Activated CD4-positive, alpha-beta T cell treated with anti-CD3 and anti-CD28 coated beads, Interleukin-2, amount 10 ng/mL, durations not matched to agents 24 days and 14 days (primary cell): ENCODE results near the gene PARD3. TPM values are rescaled to one million over a fixed set of nuclear protein-coding genes. Genes with fewer than 3 reads are reported as not detected.
"Not testable (repeated sequence)": the region's sequence is repeated elsewhere in the genome, so short reads cannot be mapped to it uniquely, and the experiment has no call there.

Source experiments
- DNase-seq: peaks from one replicate; pipeline ENCODE4 v3.0.0; 2022
- H3K27ac Mint-ChIP-seq: one replicate; pipeline ENCODE4 v1.8.0; 2022; ENCODE audit warnings: mild to moderate bottlenecking, mixed read lengths
- H3K27me3 Mint-ChIP-seq: one replicate; pipeline ENCODE4 v1.8.0; 2022; ENCODE audit warnings: mixed read lengths
- H3K36me3 Mint-ChIP-seq: one replicate; pipeline ENCODE4 v1.8.0; 2022; ENCODE audit warnings: low read depth, mild to moderate bottlenecking, mixed read lengths
- H3K4me1 Mint-ChIP-seq: one replicate; pipeline ENCODE4 v1.8.0; 2021; ENCODE audit warnings: mixed read lengths
- H3K4me3 Mint-ChIP-seq: one replicate; pipeline ENCODE4 v1.8.0; 2022; ENCODE audit warnings: mild to moderate bottlenecking, moderate library complexity, mixed read lengths
- H3K9me3 Mint-ChIP-seq: one replicate; pipeline ENCODE4 v1.8.0; 2021; ENCODE audit warnings: mixed read lengths
- intact Hi-C: fragments of 100-400 bp; cut with micrococcal nuclease; formaldehyde crosslinking; loops from one replicate; pipeline ENCODE4 v1.15.1; 2023
- total RNA-seq: library from RNA; stranded (reverse); gene quantifications from 2 replicates; pipeline ENCODE4 v1.2.3, GENCODE V29; 2022

PARD3 gene
- total RNA-seq, 1 donor from 2014 or later, result 2.9 TPM

DNA sequence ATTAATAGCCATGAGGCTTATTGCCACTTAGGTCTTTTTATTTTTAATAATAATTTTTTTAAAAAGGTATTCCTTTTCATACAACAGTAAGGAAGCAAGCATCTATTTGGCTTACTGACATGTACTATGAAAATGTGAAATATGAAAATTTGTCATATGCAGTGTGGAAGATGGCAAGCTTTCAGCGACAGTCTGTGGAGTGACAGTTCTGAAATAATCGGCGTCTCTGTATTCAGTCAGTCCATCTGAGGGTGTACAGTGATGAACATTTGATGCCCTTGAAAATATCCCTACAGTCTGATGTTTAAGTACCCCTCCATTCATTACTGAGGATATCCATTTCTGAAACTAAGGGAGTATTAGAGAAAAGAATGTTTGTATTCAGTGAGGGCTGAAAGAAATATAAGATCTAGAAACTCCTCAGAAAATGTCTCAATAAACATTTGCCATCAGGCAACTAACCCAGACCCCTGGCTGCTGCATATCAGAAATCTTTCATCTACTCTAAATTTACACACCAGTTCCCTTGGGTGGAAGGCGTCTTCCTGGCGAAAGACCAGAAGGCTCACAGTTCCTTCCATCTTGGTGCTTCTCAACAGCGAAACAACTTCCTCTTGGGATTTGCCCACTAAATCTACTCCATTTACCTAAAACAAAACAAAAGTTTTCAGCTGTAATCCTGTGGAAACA is 440.6 kb downstream of the PARD3 start:
- intact Hi-C loops, result loop anchor here (2.0 kb wide), 1 partner anchor 94 kb away; no protein-coding TSS in a partner anchor
- Mint-ChIP-seq H3K9me3 (no peaks in the 10 kb centered on the region), H3K27me3 (no peaks in the 10 kb centered on the region), H3K27ac (no peak overlapping the region), H3K4me1 (peaks cover 4% of the 10 kb centered on the region), H3K36me3 (no peaks in the 10 kb centered on the region), H3K4me3 (no peak overlapping the region)
- no peak for DNase-seq

DNA sequence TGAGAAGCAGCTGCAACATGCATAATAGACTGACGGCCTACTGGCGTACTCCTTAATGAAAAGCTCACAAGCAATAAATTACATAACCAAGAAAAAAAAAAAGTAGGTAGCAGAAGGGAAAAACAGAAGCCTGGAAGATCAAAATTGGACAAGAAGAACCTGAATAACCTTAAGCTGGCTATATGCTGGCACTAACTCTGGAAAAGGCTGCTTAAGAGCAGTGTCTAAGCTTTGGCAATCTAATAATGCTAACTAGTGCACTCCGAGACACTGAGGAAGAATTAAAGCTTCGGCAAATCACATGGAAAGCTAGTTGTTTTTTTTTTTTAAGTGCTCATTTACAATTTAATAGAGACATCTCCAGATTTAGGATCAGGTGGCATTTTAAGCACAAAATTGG is 441.9 kb downstream of the PARD3 start:
- Mint-ChIP-seq H3K4me1 (peaks cover 4% of the 10 kb centered on the region), H3K4me3 (no peak overlapping the region), H3K27ac (no peak overlapping the region), H3K36me3 (no peaks in the 10 kb centered on the region), H3K9me3 (no peaks in the 10 kb centered on the region), H3K27me3 (no peaks in the 10 kb centered on the region)
- no peak for DNase-seq
- intact Hi-C loops, result no loop called here

DNA sequence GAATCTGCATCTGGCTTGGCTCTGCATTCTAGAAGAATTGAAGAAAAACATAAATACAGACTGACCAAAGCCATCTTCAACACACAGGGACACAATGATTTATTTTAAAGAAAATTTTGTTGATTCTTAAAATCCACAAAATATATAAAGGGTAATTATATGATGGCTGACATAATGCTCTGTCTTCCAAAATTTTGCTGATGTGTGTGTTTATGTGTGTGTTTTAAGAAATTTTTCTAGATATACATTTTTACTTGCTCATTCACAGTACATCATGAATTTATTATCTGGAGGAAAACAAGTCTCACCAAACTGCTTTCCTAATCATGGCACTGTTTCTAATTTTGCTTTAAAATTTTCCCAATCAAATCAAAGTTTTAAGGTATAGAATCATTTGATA is 442.6 kb downstream of the PARD3 start:
- Mint-ChIP-seq H3K4me1 (peaks cover 4% of the 10 kb centered on the region), H3K36me3 (no peaks in the 10 kb centered on the region), H3K27me3 (no peaks in the 10 kb centered on the region), H3K27ac (no peak overlapping the region), H3K4me3 (no peak overlapping the region), H3K9me3 (no peaks in the 10 kb centered on the region)
- intact Hi-C loops, result no loop called here
- DNase-seq, result no peak

DNA sequence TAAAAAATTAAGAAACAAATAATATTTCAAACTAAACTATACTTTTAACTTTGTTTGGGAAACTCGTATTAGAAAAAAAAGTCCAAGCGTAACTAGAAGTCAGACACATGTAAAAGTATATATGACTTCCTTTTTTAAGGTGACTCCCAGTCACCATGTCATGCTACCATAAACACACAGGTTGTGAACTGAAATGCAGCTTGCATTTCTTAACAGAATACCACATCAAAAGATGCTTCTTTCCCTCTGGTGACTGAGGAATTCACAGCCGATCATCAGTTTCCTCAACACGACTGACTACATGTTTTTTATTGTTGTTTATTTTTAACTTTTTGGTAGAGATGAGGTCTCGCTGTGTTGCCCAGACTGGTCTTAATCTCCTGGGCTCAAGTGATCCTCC is 445.0 kb downstream of the PARD3 start:
- Mint-ChIP-seq H3K36me3 (no peaks in the 10 kb centered on the region), H3K27me3 (no peaks in the 10 kb centered on the region), H3K9me3 (no peaks in the 10 kb centered on the region), H3K4me3 (no peak overlapping the region), H3K4me1 (peaks cover 4% of the 10 kb centered on the region), H3K27ac (no peak overlapping the region)
- intact Hi-C loops, result no loop called here
- no peak for DNase-seq

DNA sequence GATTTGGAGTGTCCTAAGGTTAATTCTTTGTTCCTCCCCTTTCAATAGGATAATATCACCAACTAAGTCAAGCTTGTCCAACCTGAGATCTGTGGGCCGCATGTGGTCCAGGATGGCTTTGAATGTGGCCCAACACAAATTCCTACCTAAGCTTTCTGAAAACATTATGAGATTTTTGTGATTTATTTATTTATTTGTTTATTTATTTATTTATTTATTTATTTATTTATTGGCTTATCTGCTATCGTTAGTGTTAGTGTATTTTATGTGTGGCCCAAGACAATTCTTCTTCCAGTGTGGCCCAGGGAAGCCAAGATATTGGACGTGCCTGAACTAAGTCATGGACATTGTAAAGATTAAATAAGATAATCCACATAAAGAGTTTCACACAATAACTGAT is 446.0 kb downstream of the PARD3 start:
- no peaks in the 10 kb centered on the region for H3K27me3 Mint-ChIP-seq
- no peak overlapping the region for H3K27ac Mint-ChIP-seq
- no peaks in the 10 kb centered on the region for H3K4me1 Mint-ChIP-seq
- no peaks in the 10 kb centered on the region for H3K36me3 Mint-ChIP-seq
- no peaks in the 10 kb centered on the region for H3K9me3 Mint-ChIP-seq
- intact Hi-C loops, result no loop called here
- DNase-seq, result no peak
- no peak overlapping the region for H3K4me3 Mint-ChIP-seq

DNA sequence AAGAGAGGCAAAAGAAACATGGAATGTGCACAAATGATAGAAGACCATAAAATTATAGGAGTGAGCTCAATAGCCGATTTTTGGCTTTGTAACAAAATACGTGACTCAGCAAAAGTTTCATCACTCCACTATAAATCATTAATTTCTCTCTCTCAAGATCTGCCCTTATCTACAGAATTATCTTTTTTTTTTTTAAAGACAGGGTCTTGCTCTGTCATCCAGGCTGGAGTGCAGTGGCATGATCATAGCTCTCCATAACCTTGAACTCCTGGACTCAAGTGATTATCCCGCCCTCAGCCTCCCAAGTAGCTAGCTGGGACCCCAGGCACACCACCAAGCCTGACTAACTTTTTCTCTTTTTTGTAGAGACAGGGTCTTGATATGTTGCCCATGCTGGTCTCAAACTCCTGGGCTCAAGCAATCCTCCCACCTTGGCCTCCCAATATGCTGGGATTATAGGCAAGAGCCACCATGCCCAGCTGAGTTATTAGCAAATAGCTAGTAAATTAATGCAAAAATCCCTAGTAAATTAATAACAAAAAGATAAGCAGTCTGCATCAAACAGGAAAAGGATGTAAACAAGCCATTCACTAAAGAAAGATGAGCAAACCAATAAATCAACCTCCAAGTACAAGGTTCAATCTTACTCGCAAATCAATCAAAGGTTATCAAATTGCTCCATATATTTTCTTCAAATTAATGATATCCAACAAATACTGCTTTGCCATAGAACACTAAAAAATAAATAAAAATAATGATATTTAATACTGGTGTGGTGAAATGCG is 450.7 kb downstream of the PARD3 start:
- intact Hi-C loops, result no loop called here
- H3K4me1 Mint-ChIP-seq, result no peaks in the 10 kb centered on the region

DNA sequence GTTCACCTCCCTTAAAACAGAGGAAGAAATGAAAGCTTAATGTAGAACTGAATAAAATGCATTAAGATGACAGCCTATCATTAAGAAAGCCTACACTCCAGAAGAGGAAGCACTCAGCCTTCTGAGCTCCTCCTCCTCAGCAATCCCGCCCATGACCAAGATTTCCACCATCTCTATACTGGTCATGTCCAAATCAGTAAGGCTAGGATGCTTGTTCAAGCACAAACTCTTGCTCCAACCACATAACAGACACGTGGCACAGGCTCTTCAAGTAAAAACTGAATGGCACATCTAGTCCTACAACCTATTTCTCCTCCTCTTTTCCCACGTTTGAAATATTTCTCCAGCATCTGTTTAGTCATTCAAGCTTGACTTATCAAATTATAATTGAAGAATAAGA is 454.1 kb downstream of the PARD3 start:
- Mint-ChIP-seq H3K27me3 (no peaks in the 10 kb centered on the region), H3K36me3 (no peaks in the 10 kb centered on the region)

More for the DNA sequence above, 450.7 kb downstream of the PARD3 start:
- no peak for DNase-seq
- no peak overlapping the region for H3K4me3 Mint-ChIP-seq
- no peak overlapping the region for H3K27ac Mint-ChIP-seq
- no peaks in the 10 kb centered on the region for H3K36me3 Mint-ChIP-seq
- no peaks in the 10 kb centered on the region for H3K9me3 Mint-ChIP-seq
- no peaks in the 10 kb centered on the region for H3K27me3 Mint-ChIP-seq

DNA sequence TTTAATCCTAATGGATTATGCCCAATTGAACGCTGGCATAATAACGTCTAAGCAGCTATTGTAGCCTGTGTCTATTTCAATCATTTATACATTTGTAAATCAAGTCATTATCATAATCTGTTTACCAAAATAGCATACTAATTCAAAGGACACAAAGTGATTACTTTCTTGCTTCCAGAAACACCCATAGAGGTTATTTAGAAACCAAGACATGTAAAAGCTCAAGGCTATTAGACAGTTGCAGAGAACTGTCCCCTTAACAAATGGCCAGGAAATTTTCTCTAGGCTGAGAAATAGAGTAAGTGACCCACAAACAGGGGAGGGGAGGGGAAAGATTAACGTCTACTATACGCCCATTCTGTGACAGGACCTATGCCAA is 455.7 kb downstream of the PARD3 start:
- Mint-ChIP-seq H3K36me3 (no peaks in the 10 kb centered on the region), H3K4me1 (no peaks in the 10 kb centered on the region), H3K27ac (no peak overlapping the region), H3K27me3 (no peaks in the 10 kb centered on the region), H3K4me3 (no peak overlapping the region), H3K9me3 (no peaks in the 10 kb centered on the region)
- intact Hi-C loops, result no loop called here
- no peak for DNase-seq

More for the DNA sequence above, 454.1 kb downstream of the PARD3 start:
- DNase-seq, result no peak
- Mint-ChIP-seq H3K4me1 (no peaks in the 10 kb centered on the region), H3K9me3 (no peaks in the 10 kb centered on the region), H3K27ac (no peak overlapping the region), H3K4me3 (no peak overlapping the region)
- intact Hi-C loops, result no loop called here

DNA sequence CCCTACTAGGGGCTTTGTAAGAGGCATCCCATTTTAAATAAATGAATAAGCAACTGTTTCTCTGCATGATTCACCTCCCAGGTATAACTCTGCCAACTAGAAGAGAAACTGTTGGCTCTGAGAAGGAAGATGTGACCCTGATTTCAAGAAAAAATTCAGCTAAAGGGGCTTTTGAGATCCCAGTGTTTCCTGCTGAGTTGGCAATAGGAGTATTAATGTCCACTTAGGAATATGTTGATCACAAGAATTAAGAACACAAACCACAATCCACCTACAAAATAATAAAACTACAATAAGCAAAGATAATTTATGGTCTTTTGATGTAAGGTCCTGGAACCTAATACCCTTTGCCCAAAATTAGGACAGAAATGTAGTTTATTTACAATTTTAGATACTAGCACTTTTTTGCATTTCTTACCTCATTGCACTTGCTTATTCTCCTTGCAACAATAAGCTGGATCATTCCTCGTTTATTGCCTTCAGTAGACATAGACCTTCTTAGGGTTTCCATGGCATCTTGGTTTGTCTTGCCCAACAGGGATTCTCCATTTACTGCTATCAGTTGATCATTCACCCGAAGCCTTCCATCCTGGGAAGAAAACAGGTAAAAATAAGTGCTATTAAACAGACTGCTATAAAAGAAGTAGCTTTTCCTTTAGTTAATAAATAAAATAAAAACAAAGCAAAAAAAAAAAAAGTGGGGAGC is 456.2 kb downstream of the PARD3 start:
- no peak for DNase-seq
- Mint-ChIP-seq H3K36me3 (no peaks in the 10 kb centered on the region), H3K9me3 (no peaks in the 10 kb centered on the region), H3K27ac (no peak overlapping the region), H3K4me3 (no peak overlapping the region), H3K27me3 (no peaks in the 10 kb centered on the region), H3K4me1 (no peaks in the 10 kb centered on the region)
- intact Hi-C loops, result no loop called here

DNA sequence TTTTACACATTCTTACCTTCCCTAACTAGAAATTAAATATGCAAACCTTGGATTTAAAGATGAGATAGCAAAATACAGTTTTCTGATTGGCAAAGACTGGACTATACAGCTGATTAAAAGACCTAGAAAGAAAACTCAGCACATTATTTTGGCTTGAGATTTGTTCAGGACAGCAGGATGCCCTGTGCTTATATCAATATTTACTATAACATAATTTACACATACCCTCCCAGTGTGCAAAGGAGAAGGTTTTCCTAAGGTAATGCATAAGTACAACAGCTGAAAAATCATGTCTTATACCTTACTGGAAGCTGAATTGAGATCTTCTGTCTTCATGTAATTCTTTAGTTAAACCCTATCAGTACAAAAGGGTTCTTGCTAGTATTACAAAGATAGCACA is 458.6 kb downstream of the PARD3 start:
- H3K36me3 Mint-ChIP-seq, result no peaks in the 10 kb centered on the region
- H3K4me3 Mint-ChIP-seq, result no peak overlapping the region
- H3K4me1 Mint-ChIP-seq, result no peaks in the 10 kb centered on the region
- H3K27ac Mint-ChIP-seq, result no peak overlapping the region
- no peak for DNase-seq
- H3K27me3 Mint-ChIP-seq, result no peaks in the 10 kb centered on the region
- intact Hi-C loops, result no loop called here
- H3K9me3 Mint-ChIP-seq, result no peaks in the 10 kb centered on the region

DNA sequence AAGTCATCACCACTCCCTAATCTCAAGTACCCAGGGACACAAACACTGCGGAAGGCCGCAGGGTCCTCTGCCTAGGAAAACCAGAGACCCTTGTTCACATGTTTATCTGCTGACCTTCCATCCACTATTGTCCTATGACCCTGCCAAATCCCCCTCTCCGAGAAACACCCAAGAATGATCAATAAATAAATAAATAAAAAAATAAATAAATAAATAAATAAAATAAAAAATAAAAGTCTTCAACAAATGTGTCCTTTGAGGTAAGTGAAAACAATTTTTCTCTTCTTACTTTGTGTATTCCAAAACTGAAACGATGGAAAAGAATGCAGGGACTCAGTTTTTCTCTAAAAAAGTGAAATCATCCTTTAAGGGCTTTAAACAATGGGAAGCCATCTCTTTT is 461.6 kb downstream of the PARD3 start:
- H3K4me1 Mint-ChIP-seq, DNase-seq, H3K4me3 Mint-ChIP-seq, H3K27ac Mint-ChIP-seq, H3K36me3 Mint-ChIP-seq, H3K27me3 Mint-ChIP-seq, intact Hi-C loops, H3K9me3 Mint-ChIP-seq: not testable (repeated sequence)

DNA sequence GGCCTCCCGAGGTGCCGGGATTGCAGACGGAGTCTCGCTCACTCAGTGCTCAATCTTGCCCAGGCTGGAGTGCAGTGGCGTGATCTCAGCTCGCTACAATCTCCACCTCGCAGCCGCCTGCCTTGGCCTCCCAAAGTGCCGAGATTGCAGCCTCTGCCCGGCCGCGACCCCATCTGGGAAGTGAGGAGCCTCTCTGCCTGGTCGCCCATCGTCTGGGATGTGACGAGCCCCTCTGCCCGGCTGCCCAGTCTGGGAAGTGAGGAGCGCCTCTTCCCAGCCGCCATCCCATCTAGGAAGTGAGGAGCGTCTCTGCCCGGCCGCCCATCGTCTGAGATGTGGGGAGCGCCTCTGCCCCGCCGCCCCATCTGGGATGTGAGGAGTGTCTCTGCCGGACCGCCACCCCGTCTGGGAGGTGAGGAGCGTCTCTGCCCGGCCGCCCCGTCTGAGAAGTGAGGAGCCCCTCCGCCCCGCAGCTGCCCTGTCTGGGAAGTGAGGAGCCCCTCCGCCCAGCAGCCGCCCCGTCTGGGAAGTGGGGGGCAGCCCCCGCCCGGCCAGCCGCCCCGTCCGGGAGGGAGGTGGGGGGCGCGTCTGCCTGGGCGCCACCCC is 462.4 kb downstream of the PARD3 start:
- intact Hi-C loops, H3K9me3 Mint-ChIP-seq, DNase-seq, H3K27me3 Mint-ChIP-seq, H3K27ac Mint-ChIP-seq, H3K36me3 Mint-ChIP-seq, H3K4me1 Mint-ChIP-seq, H3K4me3 Mint-ChIP-seq: not testable (repeated sequence)

DNA sequence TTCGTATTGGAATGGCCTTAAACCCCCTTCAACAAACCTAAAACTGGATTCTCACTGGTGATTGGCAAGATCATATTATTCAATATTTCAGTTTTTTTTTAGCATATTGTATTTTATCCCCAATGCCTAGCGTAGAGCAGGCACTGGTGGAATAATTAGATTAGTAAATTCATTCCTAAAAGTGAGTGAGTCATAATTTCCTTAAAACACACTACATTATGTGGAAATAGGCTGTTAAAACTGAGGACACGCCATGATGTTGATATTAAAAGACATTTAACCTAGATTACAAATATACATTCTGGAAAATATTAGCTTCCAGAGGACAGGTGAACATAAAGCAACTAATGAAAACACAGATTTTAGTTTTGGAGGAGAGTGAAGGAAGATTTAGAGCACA is 463.9 kb downstream of the PARD3 start:
- Mint-ChIP-seq H3K27ac (no peak overlapping the region), H3K4me1 (no peaks in the 10 kb centered on the region), H3K27me3 (no peaks in the 10 kb centered on the region), H3K9me3 (no peaks in the 10 kb centered on the region), H3K4me3 (no peak overlapping the region), H3K36me3 (no peaks in the 10 kb centered on the region)
- intact Hi-C loops, result no loop called here
- DNase-seq, result no peak

DNA sequence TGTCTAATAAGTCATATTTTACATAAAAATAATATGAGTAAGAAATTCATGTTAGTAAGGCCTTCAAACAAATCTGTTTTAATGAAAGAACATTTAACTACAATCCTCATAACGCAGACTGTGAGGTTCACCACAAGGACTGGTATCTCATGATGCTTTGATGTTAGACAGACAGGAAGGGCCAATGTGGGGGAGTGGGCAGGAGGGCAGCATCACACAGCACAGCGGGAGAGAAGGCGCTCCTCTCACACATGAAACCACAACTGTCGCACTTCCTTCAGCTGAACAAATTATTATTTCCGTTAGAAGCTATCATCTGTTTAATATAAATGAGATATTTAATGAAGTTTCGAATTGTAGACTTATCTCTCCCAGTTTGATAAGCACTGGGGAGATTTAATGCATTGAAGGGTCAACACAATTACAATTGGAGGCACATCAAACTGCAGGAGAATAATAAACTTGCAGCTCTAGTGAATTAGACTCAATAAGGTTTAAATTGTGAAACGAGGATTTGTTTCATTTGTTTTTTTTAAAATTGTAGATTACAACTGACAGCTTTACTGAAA is 466.1 kb downstream of the PARD3 start:
- intact Hi-C loops, result no loop called here
- H3K27me3 Mint-ChIP-seq, result no peaks in the 10 kb centered on the region
- H3K4me1 Mint-ChIP-seq, result no peaks in the 10 kb centered on the region
- no peak overlapping the region for H3K27ac Mint-ChIP-seq
- no peaks in the 10 kb centered on the region for H3K9me3 Mint-ChIP-seq
- no peaks in the 10 kb centered on the region for H3K36me3 Mint-ChIP-seq
- no peak for DNase-seq
- no peak overlapping the region for H3K4me3 Mint-ChIP-seq
